K562 (cell line): Measurements from ENCODE around the gene IDI1. TPM values are rescaled to one million over a fixed set of nuclear protein-coding genes. Genes with fewer than 3 reads are reported as not detected.

ENCODE experiments used
- ELF2 ChIP-seq: fragments of 250-450 bp; sonication (Bioruptor Pico); IDR thresholded peaks from 2 replicates; pipeline ENCODE4 v1.5.0; 2021; ENCODE audit warnings: mild to moderate bottlenecking
- ETV1 ChIP-seq: fragments of 450-650 bp; conservative IDR thresholded peaks from 2 replicates; pipeline ENCODE4 v1.6.1; 2016; ENCODE audit warnings: missing genetic modification characterization, control low read depth, low read depth, missing compliant biosample characterization
- GABPA ChIP-seq: fragments of 200-800 bp; sonication (Bioruptor generic); conservative IDR thresholded peaks from 2 replicates; pipeline ENCODE4 v1.6.1; 2016; ENCODE audit warnings: low read depth, missing genetic modification characterization, missing compliant biosample characterization
- GATAD2B ChIP-seq: fragments of 450-650 bp; IDR thresholded peaks from 2 replicates; pipeline ENCODE4 v1.6.1; 2017; ENCODE audit warnings: mild to moderate bottlenecking, borderline replicate concordance
- ILF3 ChIP-seq: fragments of 450-650 bp; IDR thresholded peaks from 2 replicates; pipeline ENCODE4 v1.6.1; 2018; ENCODE audit warnings: antibody characterized with exemption, mild to moderate bottlenecking, moderate library complexity, borderline replicate concordance
- JUN ChIP-seq, 2 experiments: sonication (generic) in 1 of 2; formaldehyde crosslinking in 1 of 2; IDR thresholded peaks; 2 replicates each; pipeline versions ENCODE4 v1.6.1 to v1.8.0; 2012 to 2022; ENCODE audit warnings: borderline replicate concordance in 2 of 2, mild to moderate bottlenecking in 2 of 2, improper control_type of control experiment in 1 of 2, low read depth in 1 of 2, low read length in 1 of 2, missing genetic modification reagents in 1 of 2
- KDM5B ChIP-seq: fragments of 200-600 bp; sonication (generic); IDR thresholded peaks from 2 replicates; pipeline ENCODE4 v1.6.1; 2012; ENCODE audit warnings: low read depth, mild to moderate bottlenecking, moderate library complexity, low read length, control low read depth, inconsistent platforms; ENCODE audit not compliant: insufficient replicate concordance
- MBD2 ChIP-seq: sonication (generic); IDR thresholded peaks from 2 replicates; pipeline ENCODE4 v1.6.1; 2016; ENCODE audit warnings: low read depth, borderline replicate concordance
- NONO ChIP-seq, 2 experiments: fragments of 200-400 bp in 1 of 2; fragments of 450-650 bp in 1 of 2; formaldehyde crosslinking in 1 of 2; IDR thresholded peaks; 2 replicates each; pipeline ENCODE4 v1.6.1; 2017; ENCODE audit warnings: low read depth in 2 of 2, mild to moderate bottlenecking in 2 of 2, moderate library complexity in 2 of 2, low read length in 1 of 2
- NR3C1 ChIP-seq: sonication (generic); formaldehyde crosslinking; IDR thresholded peaks from 2 replicates; pipeline ENCODE4 v1.8.1; 2022; ENCODE audit warnings: missing genetic modification reagents
- PCBP1 ChIP-seq: fragments of 200-400 bp; formaldehyde crosslinking; IDR thresholded peaks from 2 replicates; pipeline ENCODE4 v1.6.1; 2018; ENCODE audit warnings: mild to moderate bottlenecking, low read depth, low read length; ENCODE audit not compliant: poor library complexity, severe bottlenecking
- PHTF2 ChIP-seq: fragments of 250-450 bp; sonication (Bioruptor Pico); IDR thresholded peaks from 2 replicates; pipeline ENCODE4 v1.5.0; 2021; ENCODE audit warnings: mild to moderate bottlenecking
- POLR2A ChIP-seq: fragments of 450-650 bp; conservative IDR thresholded peaks from 2 replicates; pipeline ENCODE4 v1.6.1; 2016
- SAP30 ChIP-seq: fragments of 200-600 bp; sonication (generic); IDR thresholded peaks from 2 replicates; pipeline ENCODE4 v1.6.1; 2012; ENCODE audit warnings: borderline replicate concordance, low read depth, mild to moderate bottlenecking, moderate library complexity, low read length, control low read depth, inconsistent platforms; ENCODE audit not compliant: insufficient read depth, poor library complexity, severe bottlenecking
- ZFX ChIP-seq: sonication (generic); formaldehyde crosslinking; IDR thresholded peaks from 2 replicates; pipeline ENCODE4 v1.8.0; 2022; ENCODE audit warnings: mild to moderate bottlenecking, missing genetic modification reagents, moderate library complexity
- ZNF143 ChIP-seq: sonication (generic); formaldehyde crosslinking; IDR thresholded peaks from 2 replicates; pipeline ENCODE4 v1.9.0; 2022; ENCODE audit warnings: mild to moderate bottlenecking, missing genetic modification reagents
- ZNF436 ChIP-seq: fragments of 250-450, 450-650 bp; sonication (Bioruptor Pico); formaldehyde crosslinking; IDR thresholded peaks from 2 replicates; pipeline ENCODE4 v1.7.0; 2020; ENCODE audit warnings: mild to moderate bottlenecking
- polyA plus RNA-seq, 8 experiments: library from polyadenylated mRNA; depleted of rRNA in 4 of 8; stranded (reverse) in 5 of 8; unstranded in 3 of 8; fragments of >200 nt; fragmentation: Nextera tagmentation in 2 of 8; fragmentation: Illumina TruSeq in 1 of 8; extraction: Ambion mirVana in 2 of 8; extraction: Trizol in 1 of 8; gene quantifications; 2 replicates each; pipeline versions ENCODE4 v1.2.1 to v1.2.3, GENCODE V29; 2011 to 2014; ENCODE audit warnings: inconsistent platforms in 1 of 8, missing spikeins in 1 of 8
- total RNA-seq, 7 experiments: library from RNA; depleted of rRNA in 6 of 7; stranded (reverse); fragments of >200 nt in 6 of 7; fragmentation: Illumina TruSeq in 2 of 7; extraction: Trizol in 2 of 7; gene quantifications; 2 replicates each; pipeline versions ENCODE4 v1.2.1 to v1.2.3, GENCODE V29; 2011 to 2021; ENCODE audit warnings: low replicate concordance in 1 of 7
- TF ChIP-seq, protein P1 (sequence below), 2 experiments: IDR thresholded peaks; 2 replicates each; pipeline ENCODE4 v1.6.1; 2011; ENCODE audit warnings: borderline replicate concordance in 1 of 2, control low read depth in 1 of 2, low read depth in 1 of 2, low read length in 1 of 2, mild to moderate bottlenecking in 1 of 2, mixed read lengths in 1 of 2, moderate library complexity in 1 of 2; ENCODE audit not compliant: insufficient read depth in 1 of 2, insufficient read length in 1 of 2, poor library complexity in 1 of 2, severe bottlenecking in 1 of 2; ENCODE audit errors: extremely low read depth in 1 of 2
- TF ChIP-seq, protein P2 (sequence below): fragments of 450-650 bp; formaldehyde crosslinking; IDR thresholded peaks from 2 replicates; pipeline ENCODE4 v1.4.0; 2022; ENCODE audit warnings: missing genetic modification characterization
- TF ChIP-seq, protein P3 (sequence below): sonication (generic); formaldehyde crosslinking; IDR thresholded peaks from 2 replicates; pipeline ENCODE4 v1.8.0; 2022; ENCODE audit warnings: mild to moderate bottlenecking, missing genetic modification reagents

IDI1 gene
- total and polyA plus RNA-seq, 9 of the 15 experiments (the other 6 are each of a cell fraction or from before 2014, with no cell fraction given), result 70.0 to 265 (median 119) TPM

DNA sequence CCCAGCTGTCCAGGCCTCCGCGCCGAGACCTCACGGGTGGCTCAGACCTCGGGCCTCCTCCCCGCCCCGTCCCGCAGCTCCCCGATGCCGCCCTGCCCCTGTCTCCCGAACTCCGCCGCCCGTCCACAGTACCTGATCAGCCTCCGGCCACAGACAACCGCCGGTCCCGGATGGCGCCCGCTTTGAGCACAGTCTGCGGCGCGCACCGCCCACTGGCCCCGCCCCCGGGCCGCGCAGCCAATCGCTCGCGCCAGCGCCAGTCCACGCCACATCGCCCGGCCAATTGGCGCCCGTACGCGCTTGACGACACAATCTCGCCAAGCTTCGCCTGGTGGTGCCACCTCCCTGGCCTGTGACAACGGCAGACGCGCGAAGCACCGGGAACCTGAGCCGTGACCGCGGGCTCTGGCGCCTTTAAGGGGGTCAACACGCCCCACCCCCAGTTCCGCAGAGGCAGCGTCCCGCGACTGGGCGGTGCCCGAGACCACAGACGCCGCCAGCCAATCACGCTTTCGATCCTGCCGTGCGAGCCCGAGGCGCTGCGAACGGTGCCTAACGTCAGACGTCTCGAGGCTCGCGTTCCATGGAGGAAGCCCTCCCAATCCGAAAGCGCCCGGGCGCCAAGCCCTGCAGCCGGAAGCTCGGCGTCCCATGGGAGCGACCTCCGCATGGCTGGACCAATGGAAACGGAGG, at the start of gene IDI1 (continued):
- TF ChIP-seq, protein P1, sequence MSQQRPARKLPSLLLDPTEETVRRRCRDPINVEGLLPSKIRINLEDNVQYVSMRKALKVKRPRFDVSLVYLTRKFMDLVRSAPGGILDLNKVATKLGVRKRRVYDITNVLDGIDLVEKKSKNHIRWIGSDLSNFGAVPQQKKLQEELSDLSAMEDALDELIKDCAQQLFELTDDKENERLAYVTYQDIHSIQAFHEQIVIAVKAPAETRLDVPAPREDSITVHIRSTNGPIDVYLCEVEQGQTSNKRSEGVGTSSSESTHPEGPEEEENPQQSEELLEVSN (IDR thresholded peaks at IDR 0.05; ENCODE audit: borderline replicate concordance in 1 of 2, extremely low read depth in 1 of 2, insufficient read depth in 1 of 2, insufficient read length in 1 of 2, low read depth in 1 of 2, low read length in 1 of 2, poor library complexity in 1 of 2, severe bottlenecking in 1 of 2), result peak; percentile 49 to 75
- TF ChIP-seq POLR2A (peak; percentile 93), GABPA (tag) (peak; percentile 94), ILF3 (no peak), MBD2 (peak; percentile 94), SAP30 (peak; percentile 20), ETV1 (tag) (peak; percentile 73; the same call in 1 of the 2 replicates), NR3C1 (CRISPR knock-in tag) (peak; percentile 60; the same call in 1 of the 2 replicates), ZNF143 (CRISPR knock-in tag) (no peak), ZNF436 (CRISPR knock-in tag) (0 out of 2 replicates have a peak, but pooled peaks have one; percentile 9), ELF2 (CRISPR knock-in tag) (peak; percentile 71; the same call in 1 of the 2 replicates), ZFX (CRISPR knock-in tag) (peak; percentile 52; the same call in 1 of the 2 replicates), KDM5B (peak; percentile 92), JUN (IDR thresholded peaks at IDR 0.05; ENCODE audit: borderline replicate concordance, low read depth, low read length) (no peak), JUN (CRISPR knock-in tag; IDR thresholded peaks at IDR 0.05; ENCODE audit: borderline replicate concordance) (no peak), NONO (IDR thresholded peaks at IDR 0.05; ENCODE audit: low read depth in 2 of 2, low read length in 1 of 2) (peak in 1 of 2 experiments; percentile 94; a peak in 2 of 4 replicates), PCBP1 (peak; percentile 87), GATAD2B (no peak), PHTF2 (CRISPR knock-in tag) (no peak)
- TF ChIP-seq, protein P2, sequence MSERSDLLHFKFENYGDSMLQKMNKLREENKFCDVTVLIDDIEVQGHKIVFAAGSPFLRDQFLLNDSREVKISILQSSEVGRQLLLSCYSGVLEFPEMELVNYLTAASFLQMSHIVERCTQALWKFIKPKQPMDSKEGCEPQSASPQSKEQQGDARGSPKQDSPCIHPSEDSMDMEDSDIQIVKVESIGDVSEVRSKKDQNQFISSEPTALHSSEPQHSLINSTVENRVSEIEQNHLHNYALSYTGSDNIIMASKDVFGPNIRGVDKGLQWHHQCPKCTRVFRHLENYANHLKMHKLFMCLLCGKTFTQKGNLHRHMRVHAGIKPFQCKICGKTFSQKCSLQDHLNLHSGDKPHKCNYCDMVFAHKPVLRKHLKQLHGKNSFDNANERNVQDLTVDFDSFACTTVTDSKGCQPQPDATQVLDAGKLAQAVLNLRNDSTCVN (CRISPR knock-in tag), result peak; percentile 73; the same call in 1 of the 2 replicates
- TF ChIP-seq, protein P3, sequence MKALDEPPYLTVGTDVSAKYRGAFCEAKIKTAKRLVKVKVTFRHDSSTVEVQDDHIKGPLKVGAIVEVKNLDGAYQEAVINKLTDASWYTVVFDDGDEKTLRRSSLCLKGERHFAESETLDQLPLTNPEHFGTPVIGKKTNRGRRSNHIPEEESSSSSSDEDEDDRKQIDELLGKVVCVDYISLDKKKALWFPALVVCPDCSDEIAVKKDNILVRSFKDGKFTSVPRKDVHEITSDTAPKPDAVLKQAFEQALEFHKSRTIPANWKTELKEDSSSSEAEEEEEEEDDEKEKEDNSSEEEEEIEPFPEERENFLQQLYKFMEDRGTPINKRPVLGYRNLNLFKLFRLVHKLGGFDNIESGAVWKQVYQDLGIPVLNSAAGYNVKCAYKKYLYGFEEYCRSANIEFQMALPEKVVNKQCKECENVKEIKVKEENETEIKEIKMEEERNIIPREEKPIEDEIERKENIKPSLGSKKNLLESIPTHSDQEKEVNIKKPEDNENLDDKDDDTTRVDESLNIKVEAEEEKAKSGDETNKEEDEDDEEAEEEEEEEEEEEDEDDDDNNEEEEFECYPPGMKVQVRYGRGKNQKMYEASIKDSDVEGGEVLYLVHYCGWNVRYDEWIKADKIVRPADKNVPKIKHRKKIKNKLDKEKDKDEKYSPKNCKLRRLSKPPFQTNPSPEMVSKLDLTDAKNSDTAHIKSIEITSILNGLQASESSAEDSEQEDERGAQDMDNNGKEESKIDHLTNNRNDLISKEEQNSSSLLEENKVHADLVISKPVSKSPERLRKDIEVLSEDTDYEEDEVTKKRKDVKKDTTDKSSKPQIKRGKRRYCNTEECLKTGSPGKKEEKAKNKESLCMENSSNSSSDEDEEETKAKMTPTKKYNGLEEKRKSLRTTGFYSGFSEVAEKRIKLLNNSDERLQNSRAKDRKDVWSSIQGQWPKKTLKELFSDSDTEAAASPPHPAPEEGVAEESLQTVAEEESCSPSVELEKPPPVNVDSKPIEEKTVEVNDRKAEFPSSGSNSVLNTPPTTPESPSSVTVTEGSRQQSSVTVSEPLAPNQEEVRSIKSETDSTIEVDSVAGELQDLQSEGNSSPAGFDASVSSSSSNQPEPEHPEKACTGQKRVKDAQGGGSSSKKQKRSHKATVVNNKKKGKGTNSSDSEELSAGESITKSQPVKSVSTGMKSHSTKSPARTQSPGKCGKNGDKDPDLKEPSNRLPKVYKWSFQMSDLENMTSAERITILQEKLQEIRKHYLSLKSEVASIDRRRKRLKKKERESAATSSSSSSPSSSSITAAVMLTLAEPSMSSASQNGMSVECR (CRISPR knock-in tag), result peak; percentile 38
